NB4 (cell line): ENCODE data around the gene RBMS1.

Experiments
- CTCF ChIP-seq: IDR thresholded peaks from one replicate; pipeline ENCODE4 v1.5.1; 2012; ENCODE audit warnings: low read depth, low read length
- MAX ChIP-seq: IDR thresholded peaks from 2 replicates; pipeline ENCODE4 v1.6.1; 2011; ENCODE audit warnings: low read depth, low read length
- MYC ChIP-seq: IDR thresholded peaks from 2 replicates; pipeline ENCODE4 v1.6.1; 2011; ENCODE audit warnings: low read depth, low read length
- POLR2A ChIP-seq: IDR thresholded peaks from 2 replicates; pipeline ENCODE4 v1.6.1; 2011; ENCODE audit warnings: mild to moderate bottlenecking; ENCODE audit not compliant: insufficient read length; ENCODE audit errors: extremely low read depth

GRCh38 chr2:160251569-160251968 lies 242.0 kb downstream of the RBMS1 start:
- TF ChIP-seq POLR2A (no peak), CTCF (no peak), MYC (no peak), MAX (no peak)
